ENCODE data around the gene CBR4.
"Not testable (repeated sequence)": the region's sequence is repeated elsewhere in the genome, so short reads cannot be mapped to it uniquely, and the experiment has no call there.

CBR4 gene

DNA sequence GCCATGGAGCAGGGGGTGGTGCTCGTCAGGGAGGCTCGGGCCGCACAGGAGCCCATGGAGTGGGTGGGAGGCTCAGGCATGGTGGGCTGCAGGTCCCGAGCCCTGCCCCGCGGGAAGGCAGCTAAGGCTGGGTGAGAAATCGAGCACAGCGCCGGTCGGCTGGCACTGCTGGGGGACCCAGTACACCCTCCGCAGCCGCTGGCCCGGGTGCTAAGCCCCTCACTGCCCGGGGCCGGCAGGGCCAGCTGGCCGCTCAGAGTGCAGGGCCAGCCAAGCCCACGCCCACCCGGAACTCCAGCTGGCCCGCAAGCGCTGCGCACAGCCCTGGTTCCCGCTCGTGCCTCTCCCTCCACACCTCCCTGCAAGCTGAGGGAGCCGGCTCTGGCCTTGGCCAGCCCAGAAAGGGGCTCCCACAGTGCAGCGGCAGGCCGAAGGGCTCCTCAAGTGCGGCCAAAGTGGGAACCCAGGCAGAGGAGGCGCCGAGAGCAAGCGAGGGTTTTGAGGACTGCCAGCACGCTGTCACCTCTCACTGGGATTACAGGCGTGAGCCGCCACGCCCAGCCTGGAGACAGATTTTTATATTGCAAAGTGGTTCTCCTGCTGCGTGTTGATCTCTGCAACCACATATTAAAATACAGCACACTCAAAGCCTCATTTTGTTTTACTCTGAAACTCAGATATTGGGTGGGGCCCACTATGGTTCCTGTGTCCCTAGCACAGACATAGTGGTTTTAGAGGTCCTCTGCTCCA, 26.0 kb upstream of the CBR4 start:
- FAIRE-seq; DNase-seq (ENCODE audit: insufficient read length, low spot score): not testable (repeated sequence)

DNA sequence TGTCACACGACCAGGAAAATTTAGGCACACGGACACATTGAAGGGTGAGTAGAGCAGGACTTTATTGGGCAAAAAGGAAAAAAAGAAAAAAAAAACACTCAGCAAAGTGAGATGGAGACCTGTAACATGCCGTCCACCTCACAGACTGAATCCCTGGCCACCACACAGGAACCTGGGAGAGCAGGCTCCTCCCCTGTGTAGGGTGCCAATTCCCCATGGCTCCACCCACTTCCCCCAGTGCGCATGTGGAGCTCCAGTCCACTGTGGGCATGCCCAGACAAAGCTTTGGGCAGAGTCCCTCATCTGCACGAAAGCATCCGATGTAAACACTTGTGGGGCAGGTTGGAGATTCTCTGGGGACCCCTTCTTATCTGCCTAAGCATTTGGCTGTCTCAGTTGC, 23.6 kb upstream of the CBR4 start:
- DNase-seq (ENCODE audit: insufficient read length, low spot score) (no peak), FAIRE-seq (no peak)

DNA sequence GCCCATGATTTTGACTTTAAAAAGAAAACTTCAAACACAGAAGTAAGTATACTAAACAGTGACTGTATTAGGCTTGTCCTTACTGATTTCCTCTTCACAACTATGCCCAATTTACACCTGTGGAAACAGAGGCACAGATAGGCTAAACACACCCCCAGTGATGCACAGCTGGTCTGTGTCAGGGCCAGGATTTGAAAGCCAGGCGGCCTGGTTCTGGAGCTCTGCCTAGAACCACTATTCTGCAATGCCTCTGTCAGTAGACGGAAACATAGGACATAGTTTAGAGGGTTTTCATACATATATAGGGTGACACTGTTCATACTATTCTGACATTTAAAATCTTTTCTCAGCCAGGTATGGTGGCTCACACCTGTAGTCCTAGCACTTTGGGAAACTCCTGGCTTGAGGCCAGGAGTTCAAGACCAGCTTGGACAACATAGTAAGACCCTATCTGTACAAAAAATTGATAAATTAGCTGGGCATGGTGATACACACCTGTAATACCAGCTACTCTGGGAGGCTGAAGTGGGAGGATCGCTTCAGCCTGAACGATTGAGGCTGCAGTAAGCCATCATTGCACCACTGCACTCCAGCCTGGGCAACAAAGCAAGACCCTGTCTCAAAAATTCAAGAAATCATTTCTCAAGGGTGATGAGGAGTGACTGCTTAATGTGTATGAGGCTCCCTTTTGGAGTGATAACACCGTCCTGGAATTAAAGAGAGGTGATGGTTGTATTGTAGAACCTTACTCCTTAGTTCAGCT, 23.0 kb upstream of the CBR4 start:
- DNase-seq (ENCODE audit: insufficient read length, low spot score) (no peak), FAIRE-seq (no peak)

DNA sequence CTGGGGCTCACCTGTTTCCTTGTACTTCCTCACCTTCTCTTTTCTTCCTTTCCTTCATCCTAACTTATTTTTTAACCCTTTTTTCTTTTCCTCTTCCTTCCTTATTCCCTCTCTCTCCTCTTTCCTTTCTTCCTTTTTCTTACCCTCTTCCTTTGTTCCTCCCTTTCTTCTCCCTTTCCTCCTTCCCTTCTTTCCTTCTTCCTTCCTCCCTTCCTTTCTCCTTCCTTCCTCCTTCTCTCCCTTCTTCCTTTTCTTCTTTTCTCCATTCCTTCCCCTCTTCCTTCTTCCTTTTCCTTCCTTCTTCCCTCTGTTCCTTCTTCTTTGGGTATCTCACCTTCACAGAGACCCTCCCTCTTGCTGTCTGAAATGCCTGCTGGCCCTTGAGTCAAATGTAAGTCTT, 22.1 kb upstream of the CBR4 start:
- DNase-seq (ENCODE audit: insufficient read length, low spot score) (no peak), FAIRE-seq (no peak)

DNA sequence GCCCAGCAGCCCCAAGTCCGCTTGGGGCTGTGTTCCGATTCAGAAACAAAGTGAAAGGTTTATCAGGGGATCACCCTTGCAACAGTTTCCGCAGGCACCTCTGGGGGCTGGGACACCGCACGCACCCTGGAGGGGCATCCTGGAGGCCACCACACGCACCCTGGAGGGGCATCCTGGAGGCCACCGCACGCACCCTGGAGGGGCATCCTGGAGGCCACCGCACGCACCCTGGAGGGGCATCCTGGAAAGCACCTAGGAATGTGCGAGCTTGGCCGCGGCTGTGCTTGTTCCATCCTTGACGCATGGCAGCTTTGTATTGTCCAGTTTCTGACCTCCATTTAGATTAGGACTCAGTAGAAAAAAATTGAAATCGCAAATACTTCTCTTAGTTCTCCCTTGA, 21.3 kb upstream of the CBR4 start:
- DNase-seq (ENCODE audit: insufficient read length, low spot score) (no peak), FAIRE-seq (no peak)

DNA sequence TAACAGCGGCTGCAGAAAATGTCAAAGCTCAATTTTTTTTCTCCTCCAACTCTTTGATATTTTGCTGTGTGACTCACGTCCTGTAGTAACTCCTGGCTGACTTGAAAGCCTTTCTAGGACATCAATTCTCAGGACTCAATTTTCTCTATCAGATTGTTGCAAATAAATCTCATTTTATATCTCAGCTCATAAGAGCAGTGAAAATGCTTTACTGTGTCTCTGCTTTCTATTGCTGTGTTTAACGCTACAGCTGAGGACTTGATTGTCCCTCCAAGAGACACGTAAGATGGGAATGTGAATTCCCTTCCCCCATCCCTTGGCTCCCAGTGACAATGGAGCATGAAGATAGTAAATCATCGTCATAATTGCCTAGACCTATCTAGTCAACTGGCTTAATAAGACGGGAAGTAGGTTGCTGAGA, 20.5 kb upstream of the CBR4 start:
- FAIRE-seq (no peak), DNase-seq (ENCODE audit: insufficient read length, low spot score) (no peak)

DNA sequence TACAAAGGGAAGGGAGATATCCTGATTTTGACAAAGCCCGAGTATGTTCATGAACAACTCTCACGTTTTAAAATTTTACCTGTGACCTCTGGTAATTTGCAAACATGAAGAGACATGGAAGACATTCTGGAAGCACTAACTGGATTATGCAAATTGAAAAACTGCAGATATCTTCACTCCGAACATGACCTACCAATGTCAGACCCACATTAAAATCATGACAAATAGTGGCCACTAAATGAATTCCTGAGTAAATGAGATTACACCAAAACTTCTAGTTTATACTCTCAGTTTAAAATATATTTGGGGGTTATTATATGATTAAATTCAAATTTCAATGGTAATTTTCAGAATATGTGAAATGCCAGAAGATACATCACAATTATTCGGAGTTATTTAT, 19.9 kb upstream of the CBR4 start:
- DNase-seq (ENCODE audit: insufficient read length, low spot score) (no peak), FAIRE-seq (no peak)

DNA sequence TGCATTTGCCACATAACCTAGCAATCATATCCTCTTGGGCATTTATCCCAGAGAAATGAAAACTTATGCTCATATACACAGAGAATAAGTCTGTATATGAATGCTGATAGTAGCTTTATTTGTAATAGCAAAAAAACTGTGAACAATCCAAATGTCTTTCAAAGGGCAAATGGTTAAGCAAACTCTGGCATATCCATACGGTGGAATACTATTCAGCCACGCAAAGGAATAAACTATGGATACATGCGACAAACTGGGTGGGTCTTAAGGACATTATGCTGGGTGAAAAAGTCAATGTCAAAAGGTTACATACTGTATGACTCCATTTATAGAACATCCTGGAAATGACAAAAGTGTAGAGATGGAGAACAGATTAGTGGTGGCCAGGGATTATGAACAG, 17.6 kb upstream of the CBR4 start:
- no peak for FAIRE-seq

DNA sequence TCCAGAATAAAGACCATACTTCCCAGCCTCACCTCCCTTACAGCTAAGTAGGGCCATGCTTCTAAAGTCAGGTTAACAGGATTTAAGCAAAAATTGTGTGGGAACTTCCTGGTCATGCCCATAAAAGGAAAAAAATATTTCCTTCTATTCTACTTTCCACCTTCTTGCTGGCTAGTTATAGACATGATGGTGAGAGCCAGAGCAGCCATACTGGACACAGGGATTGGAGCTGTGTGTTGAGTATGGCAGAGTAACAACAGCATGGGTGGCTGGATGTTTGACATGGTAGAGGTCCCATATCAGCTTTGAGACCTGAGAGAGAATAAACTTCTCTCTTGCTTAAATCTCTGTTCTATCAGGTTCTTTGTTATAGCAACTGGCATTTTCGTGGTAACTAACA, 15.1 kb upstream of the CBR4 start:
- no peak for DNase-seq (ENCODE audit: insufficient read length, low spot score)
- FAIRE-seq, result no peak

More for the DNA sequence above, 17.6 kb upstream of the CBR4 start:
- no peak for DNase-seq (ENCODE audit: insufficient read length, low spot score)

DNA sequence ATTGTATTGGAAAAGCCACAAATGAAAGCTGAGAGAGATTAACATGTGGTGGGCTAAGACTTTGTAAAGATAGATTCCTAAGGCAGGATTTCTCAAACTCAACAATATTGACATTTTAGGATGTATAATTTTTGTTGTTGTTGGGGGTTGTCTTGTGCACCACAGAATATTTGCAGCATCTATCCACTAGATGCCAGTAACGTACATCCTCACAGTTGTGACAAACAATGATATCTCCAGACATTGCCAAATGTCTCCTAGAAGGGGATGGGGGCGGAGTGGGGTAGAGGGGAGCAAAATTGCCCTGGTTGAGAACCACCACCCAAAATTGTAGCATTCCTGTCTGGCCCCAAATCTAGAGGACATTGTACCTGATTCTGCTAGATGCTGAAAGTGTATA, 14.7 kb upstream of the CBR4 start:
- peak; percentile 94 for FAIRE-seq
- DNase-seq (ENCODE audit: insufficient read length, low spot score), result no peak

DNA sequence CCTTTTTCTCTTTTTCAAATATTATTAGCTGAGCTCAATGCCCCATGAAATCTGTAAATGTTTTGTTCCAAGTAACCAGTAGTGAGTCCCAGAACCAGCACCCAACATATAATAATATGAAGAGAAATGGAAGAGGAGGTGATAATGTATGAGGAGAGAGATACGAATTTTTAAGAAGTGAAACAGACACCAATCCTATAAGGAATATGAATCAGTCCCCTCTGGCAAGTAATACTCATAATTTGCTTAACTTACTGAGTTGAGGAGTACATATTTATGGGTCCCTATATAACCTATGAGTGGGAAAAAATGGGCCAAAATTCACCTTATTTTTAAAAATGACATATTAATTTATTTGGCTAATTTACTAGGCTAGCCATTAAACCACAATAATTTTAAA, 8.4 kb upstream of the CBR4 start:
- FAIRE-seq, result no peak
- no peak for DNase-seq (ENCODE audit: insufficient read length, low spot score)

DNA sequence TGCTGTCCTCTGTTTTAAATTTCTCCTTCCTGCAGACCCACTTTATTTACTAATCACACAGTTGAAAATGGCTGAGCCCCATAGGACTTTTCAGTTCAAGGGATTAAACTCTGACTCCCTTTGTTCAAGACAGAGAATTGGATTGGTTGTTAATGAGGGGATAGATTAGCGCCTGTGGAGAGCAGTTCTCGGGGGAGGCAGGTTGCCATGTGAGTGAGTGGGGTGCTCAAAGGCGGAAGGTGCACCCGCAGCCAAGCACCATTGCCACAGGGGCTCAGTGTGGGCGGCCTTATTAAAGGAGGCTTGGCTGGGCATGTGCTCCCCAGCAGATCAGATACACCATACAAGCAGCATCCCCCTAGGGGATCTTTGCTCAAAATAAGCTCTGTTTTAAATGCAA, 7.9 kb upstream of the CBR4 start:
- no peak for FAIRE-seq
- DNase-seq (ENCODE audit: insufficient read length, low spot score), result no peak

DNA sequence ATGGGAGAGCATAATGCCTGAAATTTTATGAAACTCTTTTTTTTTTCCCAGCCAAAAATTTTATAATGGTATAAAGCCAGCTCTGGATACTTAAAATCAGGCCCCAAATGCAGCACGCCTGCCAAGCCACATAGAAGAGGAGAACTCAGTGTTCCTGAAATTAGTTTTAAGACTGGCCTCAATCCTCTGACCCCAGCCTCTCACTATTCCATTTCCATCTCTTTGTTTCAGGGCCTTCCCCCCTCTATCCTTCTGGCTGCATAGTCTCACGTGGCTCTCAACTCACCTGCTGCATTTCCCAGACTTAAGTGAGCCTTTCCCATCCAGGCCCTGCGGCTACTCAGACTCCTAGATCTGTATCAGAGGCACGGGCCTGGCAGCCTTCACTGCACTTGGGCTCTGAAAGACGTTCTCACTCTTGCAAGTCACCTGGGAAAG, 5.2 kb upstream of the CBR4 start:
- DNase-seq (ENCODE audit: insufficient read length, low spot score), result no peak
- FAIRE-seq, result no peak

DNA sequence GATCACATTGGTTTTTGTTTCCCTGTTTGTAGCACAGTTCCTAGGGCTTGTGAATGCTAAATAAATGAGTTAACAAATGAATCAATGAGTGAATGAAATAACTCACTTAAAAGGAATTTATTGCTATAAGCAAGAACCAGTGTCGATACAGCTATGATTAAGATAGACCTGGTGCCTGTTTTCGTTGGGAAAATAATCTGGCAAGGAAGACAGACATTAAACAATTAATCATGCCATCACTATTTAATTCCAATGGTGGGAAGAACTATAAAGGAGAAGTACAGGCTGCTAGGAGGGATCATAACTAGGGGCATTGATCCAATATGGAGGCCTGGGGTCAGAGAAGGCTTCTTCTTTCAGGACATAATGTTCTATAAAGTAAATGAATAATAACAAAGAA, 4.5 kb upstream of the CBR4 start:
- no peak for FAIRE-seq
- DNase-seq (ENCODE audit: insufficient read length, low spot score), result no peak

DNA sequence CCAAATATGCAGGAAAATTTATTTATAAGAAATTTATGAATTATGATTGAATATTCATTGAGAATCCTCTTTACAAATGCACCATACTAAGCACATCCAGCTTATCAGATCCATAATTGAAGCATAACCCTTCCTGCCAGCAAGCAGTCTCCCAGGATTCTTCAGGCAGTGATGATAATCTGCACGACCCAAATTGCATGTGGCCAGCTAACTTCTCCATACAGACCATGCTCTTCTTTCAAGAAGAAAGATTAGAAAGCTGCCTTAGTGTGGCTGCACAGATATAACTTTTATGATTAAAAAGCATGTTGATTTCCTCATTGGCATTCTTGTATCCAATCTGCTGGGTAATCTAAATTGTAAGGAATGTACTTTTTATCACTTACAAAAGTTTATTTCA, 3.3 kb upstream of the CBR4 start:
- FAIRE-seq (no peak), DNase-seq (ENCODE audit: insufficient read length, low spot score) (no peak)

DNA sequence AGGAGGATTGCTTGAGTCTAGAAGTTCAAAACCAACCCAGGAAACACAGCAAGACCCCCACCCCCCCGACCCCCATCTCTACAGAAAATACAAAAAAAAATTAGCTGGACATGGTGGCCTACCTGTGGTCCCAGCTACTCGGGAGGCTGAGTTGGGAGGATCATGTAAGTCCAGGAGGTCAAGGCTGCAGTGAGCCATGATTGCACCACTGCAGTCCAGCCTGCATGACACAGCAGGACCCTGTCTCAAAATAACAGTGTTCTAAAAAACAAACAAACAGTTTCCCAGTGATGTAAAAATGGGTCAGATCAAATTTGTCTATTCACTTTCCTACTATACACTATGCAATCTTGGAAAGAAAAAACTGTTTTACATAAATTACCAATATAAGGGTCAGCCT, 2.0 kb upstream of the CBR4 start:
- DNase-seq (ENCODE audit: insufficient read length, low spot score) (no peak), FAIRE-seq (no peak)

DNA sequence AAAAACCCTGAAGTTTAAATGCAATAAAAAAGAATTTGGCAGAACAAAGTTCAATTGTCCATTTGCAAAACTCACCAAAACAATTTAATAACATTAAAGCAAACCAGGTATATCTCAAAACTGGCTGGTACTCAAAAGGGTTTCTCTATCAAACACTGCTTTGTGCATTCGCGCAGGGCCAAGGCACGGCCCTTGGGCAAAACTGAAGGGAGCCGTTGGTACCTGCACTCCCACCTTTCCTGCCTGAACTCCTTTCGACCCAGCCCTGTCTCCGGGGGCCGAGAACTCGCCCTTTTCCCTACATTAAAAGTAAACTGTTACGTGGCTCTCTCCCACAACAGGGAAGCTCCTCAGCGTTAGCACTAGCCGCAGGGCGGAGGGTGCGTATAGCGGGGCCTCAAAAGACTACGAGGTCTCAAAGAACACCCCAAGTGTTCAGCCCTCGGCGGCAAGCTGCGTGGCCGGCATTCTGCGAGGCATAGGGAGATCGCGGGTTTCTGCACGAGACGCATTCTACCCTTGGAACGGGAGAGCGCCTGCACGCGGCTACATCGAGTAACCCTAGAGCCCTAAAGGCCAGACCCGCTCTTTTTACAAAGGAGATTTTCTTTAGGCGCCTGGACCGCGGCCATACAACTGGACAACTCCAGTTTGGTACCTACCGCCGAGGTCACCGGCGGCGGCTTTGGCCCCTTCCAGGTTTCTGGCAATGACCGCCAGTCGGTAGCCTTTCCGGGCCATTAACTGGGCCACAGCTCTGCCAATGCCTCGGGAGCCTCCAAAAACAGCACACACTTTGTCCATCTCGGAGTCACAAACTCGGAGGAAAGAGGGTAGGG, 550 bp downstream of the CBR4 start:
- no peak for DNase-seq (ENCODE audit: insufficient read length, low spot score)

DNA sequence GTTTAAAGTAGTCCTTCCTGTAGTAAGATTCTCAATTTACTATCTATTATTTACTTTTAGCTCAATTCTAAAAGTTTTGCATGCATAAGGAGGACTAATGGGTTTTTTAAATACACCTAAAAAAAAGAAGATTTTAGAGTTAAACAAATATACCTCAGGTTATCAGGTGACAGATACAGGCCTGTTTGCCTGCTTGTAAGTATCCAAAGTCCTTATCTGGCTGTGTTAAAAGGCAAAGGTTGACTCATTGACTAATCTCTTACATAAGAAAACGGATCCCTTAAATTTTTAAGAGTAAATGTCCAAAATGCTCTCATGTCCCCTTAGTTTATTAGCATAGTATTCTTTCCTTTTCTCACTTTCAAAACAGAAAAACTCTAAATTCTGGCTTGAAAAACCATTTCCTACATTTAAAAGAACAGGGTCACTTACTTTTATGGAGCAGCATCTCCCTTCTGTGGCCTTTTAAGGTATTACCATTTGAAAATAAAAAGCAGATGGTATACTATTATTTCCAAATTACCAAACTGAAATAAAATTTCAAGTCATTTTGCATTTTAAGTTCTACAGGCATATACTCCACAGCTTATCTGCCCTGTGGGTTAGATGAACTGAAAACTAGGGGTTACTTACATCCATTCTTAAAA, 4.5 kb downstream of the CBR4 start:
- no peak for DNase-seq (ENCODE audit: insufficient read length, low spot score)
- no peak for FAIRE-seq

More for the DNA sequence above, 550 bp downstream of the CBR4 start:
- peak; percentile 60 for FAIRE-seq

DNA sequence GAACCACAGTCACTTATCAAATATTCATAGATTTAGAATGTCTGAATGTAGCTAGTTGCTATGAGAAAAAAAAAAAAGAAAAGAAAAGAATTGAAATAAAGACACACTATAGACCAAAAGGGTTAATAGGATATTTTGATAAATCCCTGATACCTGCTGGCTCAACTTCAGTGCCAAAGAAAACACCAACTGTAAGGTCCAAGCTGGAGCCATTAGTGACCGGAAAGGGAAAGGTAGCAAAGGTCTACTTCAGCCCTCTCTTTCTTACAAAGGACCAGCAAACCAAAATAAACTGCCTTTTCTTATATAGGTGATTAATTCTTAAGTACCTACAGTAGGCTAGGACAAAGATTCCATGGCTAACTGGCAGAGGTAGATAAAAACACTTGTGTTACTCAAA, 9.7 kb downstream of the CBR4 start:
- DNase-seq (ENCODE audit: insufficient read length, low spot score), result no peak
- no peak for FAIRE-seq

DNA sequence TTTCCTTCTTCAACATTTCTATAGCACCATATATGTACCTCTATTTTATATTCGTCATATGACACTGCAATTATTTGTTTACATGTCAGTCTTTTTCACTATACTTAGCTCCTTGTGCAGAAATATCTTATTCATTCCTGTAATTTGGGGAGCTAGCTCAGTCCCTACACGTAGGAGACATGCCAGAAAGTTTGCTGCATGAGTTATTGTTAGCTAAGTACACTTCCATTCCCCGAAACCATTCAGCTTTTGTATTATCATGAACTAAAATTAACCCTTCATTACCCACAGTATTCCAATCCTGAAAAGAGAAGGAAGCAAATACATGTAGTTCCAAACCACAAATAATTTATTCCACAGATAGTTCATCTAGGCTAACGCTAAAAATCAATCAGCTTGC, 10.2 kb downstream of the CBR4 start:
- DNase-seq (ENCODE audit: insufficient read length, low spot score), result no peak
- peak; percentile 67 for FAIRE-seq

DNA sequence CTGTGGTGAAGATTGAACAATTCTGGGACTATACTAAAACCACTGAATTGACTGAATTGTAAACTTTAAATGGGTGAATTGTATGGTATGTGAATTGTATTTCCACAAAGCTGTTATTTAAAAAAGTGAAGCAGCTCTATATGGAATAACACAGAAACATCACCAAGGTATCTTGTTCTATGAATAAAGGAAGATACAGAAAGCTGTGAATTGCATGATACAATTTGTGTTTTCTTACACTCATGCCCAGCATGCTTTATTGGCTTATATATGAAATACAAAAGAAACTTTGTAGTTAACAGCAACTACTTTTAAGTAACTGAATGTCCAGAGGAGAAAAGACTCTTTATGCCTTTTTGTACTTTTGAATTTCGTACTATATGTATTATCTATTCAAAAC, 11.5 kb downstream of the CBR4 start:
- no peak for FAIRE-seq
- DNase-seq (ENCODE audit: insufficient read length, low spot score), result no peak
